ENCODE measurements around the gene NTM.
"Not testable (repeated sequence)": the region's sequence is repeated elsewhere in the genome, so short reads cannot be mapped to it uniquely, and the experiment has no call there.

Gene NTM

GRCh38 chr11:132052904-132053303 lies 682.5 kb downstream of the NTM start:
- in situ Hi-C loops (cut with MboI; ENCODE audit: low sequenced_read_pairs): no loop called here

DNA sequence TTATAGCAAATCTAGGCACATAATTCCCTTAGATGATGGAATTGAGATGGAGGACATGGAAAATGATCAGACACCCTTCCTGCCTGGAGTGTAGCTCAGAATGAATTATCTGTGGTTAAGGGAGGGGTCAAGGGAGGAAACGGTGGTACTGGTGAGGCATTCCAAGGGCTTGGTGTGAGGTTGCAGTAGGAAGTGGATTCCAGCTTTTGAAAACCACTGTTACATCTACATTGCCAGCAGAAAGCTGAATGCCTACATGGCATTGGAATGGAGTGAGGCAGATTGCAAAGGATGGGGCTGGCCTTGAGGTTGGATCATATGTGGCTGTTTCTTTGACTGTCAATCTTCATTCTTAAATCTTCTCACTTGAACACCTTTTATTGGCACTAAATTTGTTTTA lies 684.4 kb downstream of the NTM start:
- in situ Hi-C loops (cut with MboI; ENCODE audit: low sequenced_read_pairs): no loop called here

- in situ Hi-C loops (cut with MboI; ENCODE audit: low sequenced_read_pairs): no loop called here
Measured at GRCh38 chr11:132055296-132055695, 684.9 kb downstream of the NTM start.

DNA sequence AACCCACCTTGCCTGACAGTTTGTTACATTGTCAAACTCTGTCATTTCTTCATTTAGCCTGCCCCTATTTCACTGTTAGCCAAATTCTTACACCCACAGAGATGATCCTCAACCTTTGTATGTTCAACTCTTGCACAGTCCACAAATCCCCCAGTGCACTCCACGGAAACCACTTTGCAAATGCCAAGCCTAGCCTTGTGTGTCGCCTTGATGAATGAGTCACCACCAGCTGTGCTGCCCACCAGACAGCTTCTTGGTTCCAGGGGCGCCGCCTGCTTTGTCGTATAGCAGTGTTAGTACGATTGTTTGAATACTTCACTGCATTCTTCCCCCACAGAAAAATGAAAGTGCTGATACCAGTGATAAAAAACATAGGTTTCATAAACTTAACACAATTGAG lies 686.3 kb downstream of the NTM start:
- in situ Hi-C loops (cut with MboI; ENCODE audit: low sequenced_read_pairs): no loop called here

DNA sequence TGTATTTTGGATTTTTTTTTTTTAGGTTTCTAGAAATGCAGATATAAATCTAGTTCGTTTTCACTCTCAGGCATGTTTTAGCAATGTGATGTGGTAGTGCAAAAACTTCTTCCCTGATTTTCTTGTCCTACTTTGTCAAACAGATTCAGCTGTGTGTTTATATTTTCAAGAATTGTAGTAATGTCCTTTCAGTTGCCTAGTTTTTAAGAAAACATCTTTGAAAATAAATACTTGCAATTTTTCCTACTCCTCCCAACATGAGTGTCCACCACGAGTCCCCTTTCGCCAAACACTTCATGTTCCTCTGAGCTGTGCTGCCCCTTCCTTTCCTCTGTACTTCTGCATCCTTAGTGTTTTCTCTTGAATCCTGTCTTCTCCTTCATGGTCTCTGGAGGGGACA lies 686.9 kb downstream of the NTM start:
- in situ Hi-C loops (cut with MboI; ENCODE audit: low sequenced_read_pairs): no loop called here

DNA sequence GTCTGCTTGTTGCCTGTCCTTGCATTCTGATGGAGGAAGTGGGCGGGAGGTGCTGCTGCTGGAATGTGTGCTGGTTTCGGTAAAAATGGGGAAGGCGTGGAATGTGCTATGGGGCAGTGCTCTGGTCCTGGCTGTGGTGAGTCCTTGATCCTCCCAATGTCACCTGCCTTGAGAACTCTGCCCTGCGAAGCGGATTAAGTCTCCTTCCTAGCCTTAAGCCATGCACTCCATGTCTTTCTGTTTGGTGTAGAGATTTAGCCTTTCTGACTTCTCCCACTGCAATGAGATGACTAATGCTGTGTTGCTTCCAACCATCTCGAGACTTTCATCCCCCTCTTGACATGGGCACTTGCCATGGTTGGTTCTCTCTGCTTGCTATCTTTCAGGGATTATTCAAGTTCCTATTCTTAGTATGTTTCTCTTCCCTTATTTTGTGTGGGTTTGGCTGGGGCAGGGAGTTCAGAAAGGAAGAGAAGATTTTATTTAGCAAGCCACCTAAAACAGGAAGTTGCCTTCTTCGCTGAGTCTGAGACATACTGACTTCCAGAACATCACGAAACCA lies 687.9 kb downstream of the NTM start:
- in situ Hi-C loops (cut with MboI; ENCODE audit: low sequenced_read_pairs): no loop called here

GRCh38 chr11:132060567-132060966 lies 690.2 kb downstream of the NTM start:
- in situ Hi-C loops (cut with MboI; ENCODE audit: low sequenced_read_pairs): no loop called here

GRCh38 chr11:132062031-132062430 lies 691.6 kb downstream of the NTM start:
- in situ Hi-C loops (cut with MboI; ENCODE audit: low sequenced_read_pairs): no loop called here

GRCh38 chr11:132062541-132062940 lies 692.1 kb downstream of the NTM start:
- in situ Hi-C loops (cut with MboI; ENCODE audit: low sequenced_read_pairs): no loop called here

- in situ Hi-C loops (cut with MboI; ENCODE audit: low sequenced_read_pairs): no loop called here
Measured at GRCh38 chr11:132064987-132065620, 694.7 kb downstream of the NTM start.

DNA sequence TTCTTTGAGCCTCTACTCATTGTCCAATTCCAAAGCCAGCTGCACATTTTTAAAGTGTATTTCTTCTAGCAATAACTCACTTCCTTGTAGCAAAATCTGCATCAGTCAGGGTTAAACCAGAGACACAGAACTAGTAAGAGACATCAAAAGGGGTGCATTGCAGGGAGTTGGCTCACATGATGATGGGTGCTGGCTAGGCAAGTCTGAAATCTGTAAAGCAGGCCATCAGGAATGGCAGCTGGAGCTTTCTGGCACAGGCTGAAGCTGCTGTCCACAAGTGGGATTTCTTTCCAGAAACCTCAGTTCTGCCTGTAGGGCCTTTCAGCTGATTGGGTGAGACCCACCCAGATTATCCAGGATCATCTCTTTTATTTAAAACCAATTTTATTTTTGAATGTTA lies 698.1 kb downstream of the NTM start:
- in situ Hi-C loops (cut with MboI; ENCODE audit: low sequenced_read_pairs): no loop called here

GRCh38 chr11:132069593-132069992 lies 699.2 kb downstream of the NTM start:
- in situ Hi-C loops (cut with MboI; ENCODE audit: low sequenced_read_pairs): not testable (repeated sequence)

DNA sequence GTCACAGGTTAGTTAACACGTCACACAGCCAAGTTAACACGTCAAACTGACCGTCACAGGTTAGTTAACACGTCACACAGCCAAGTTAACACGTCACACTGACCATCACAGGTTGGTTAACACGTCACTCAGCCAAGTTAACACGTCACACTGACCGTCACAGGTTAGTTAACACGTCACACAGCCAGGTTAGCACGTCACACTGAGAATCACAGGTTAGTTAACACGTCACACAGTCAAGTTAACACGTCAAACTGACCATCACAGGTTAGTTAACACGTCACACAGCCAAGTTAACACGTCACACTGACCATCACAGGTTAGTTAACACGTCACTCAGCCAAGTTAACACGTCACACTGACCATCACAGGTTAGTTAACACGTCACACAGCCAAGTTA lies 700.5 kb downstream of the NTM start:
- in situ Hi-C loops (cut with MboI; ENCODE audit: low sequenced_read_pairs): not testable (repeated sequence)

GRCh38 chr11:132072044-132072857 lies 701.8 kb downstream of the NTM start:
- in situ Hi-C loops (cut with MboI; ENCODE audit: low sequenced_read_pairs): no loop called here

DNA sequence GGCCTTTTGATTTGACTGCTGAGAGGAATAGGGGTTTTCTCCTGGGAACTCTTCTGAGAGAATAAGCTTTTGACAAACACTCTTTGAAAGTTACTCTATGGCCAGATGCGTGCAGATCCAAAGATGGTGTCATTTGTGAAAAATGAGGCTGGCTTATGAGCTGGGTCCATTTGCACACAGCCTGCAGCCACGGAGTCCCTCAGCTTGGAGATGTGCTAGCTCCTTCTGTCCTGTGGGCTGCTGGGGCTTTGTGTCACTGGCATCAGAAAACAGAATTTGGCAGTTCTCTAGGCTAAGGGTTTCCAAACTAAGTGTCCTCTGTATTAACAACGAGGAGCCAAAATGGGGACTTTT lies 702.4 kb downstream of the NTM start:
- in situ Hi-C loops (cut with MboI; ENCODE audit: low sequenced_read_pairs): no loop called here

DNA sequence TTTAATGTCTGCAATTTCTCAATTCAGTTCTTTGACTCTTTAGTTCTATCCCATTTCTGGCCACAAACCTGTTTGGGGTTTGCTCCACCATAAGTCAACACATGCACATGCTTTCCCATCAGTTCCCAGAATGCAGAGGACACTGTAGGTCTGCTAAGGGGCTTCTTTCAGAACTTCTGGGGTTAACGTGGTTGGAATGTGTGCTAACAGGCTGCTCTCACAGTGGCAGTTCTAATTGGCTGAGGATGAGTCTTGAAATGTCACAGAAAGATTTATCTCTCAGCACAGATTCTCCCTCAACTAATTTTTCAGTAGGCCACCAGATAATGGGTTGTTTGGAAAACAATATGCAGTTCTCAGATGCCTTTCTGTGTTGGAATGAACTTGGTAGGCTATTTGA lies 703.4 kb downstream of the NTM start:
- in situ Hi-C loops (cut with MboI; ENCODE audit: low sequenced_read_pairs): no loop called here

- in situ Hi-C loops (cut with MboI; ENCODE audit: low sequenced_read_pairs): no loop called here
Measured at GRCh38 chr11:132075447-132075846, 705.0 kb downstream of the NTM start.

GRCh38 chr11:132077416-132077815 lies 707.0 kb downstream of the NTM start:
- in situ Hi-C loops (cut with MboI; ENCODE audit: low sequenced_read_pairs): no loop called here

- in situ Hi-C loops (cut with MboI; ENCODE audit: low sequenced_read_pairs): no loop called here
Measured at GRCh38 chr11:132078264-132079076, 708.1 kb downstream of the NTM start.

- in situ Hi-C loops (cut with MboI; ENCODE audit: low sequenced_read_pairs): no loop called here
Measured at GRCh38 chr11:132080127-132080526, 709.7 kb downstream of the NTM start.

DNA sequence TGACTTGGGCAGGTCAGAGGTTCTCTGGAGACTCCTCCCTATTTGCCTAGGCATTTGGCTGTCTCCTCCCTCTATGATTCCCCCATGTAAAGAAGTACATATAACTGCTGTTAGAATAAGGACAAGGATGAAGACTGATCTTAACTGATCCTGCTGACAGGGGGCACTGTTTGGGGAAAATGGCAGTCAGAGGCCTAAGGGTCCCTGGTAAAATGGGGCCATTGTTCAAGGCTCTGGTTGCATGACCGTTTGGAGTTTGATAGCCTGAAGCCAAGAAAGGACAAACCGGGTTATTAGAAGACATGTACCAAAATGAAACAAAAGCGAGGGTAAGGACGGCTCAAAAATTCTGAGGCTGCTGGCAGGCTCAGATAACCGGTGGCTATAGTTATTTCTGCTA lies 712.2 kb downstream of the NTM start:
- in situ Hi-C loops (cut with MboI; ENCODE audit: low sequenced_read_pairs): no loop called here

- in situ Hi-C loops (cut with MboI; ENCODE audit: low sequenced_read_pairs): no loop called here
Measured at GRCh38 chr11:132084433-132084832, 714.0 kb downstream of the NTM start.
